Left lung (tissue), 10 donors: ENCODE data around the gene SLC2A1. TPM values are rescaled to one million over a fixed set of nuclear protein-coding genes. Genes with fewer than 3 reads are reported as not detected.
A peak's percentile ranks its signal among the peaks of the same experiment; 100 is the strongest.

ENCODE experiments used
- ATAC-seq: fragments of 200-7000 bp; cut with Tn5 transposase; one replicate; pipeline ENCODE4 v1.9.1; 2020; ENCODE audit warnings: moderate library complexity
- DNase-seq, 4 donors: peaks; one replicate each; pipeline ENCODE4 v3.0.0-alpha.2; 2013 to 2020
- H3K27ac ChIP-seq, 2 donors: fragments of 200-600 bp; sonication (generic) in 1 of 2; one replicate each; pipeline versions ENCODE4 v1.5.0 to v1.8.0; 2020 to 2021
- H3K27me3 ChIP-seq, 2 donors: fragments of 200-600 bp; sonication (generic) in 1 of 2; one replicate each; pipeline versions ENCODE4 v1.5.0 to v1.8.0; 2020 to 2021
- H3K36me3 ChIP-seq, 2 donors: fragments of 200-600 bp; sonication (generic) in 1 of 2; one replicate each; pipeline versions ENCODE4 v1.5.0 to v1.8.0; 2020 to 2021
- H3K4me1 ChIP-seq, 2 donors: fragments of 200-600 bp; one replicate each; pipeline ENCODE4 v1.8.0; 2021
- H3K4me3 ChIP-seq, 2 donors: fragments of 200-600 bp; sonication (generic) in 1 of 2; one replicate each; pipeline versions ENCODE4 v1.5.0 to v1.8.0; 2020 to 2021; ENCODE audit warnings: mild to moderate bottlenecking in 1 of 2
- H3K9me3 ChIP-seq, 2 donors: fragments of 200-600 bp; sonication (generic) in 1 of 2; one replicate each; pipeline versions ENCODE4 v1.5.0 to v1.8.0; 2020 to 2021
- intact Hi-C, 2 donors: fragments of 100-400 bp; cut with DNase I; formaldehyde crosslinking; loops; one replicate each; pipeline versions ENCODE4 v1.11.2 to v1.14.2; 2022
- polyA plus RNA-seq, 6 donors: library from polyadenylated mRNA; unstranded; fragments of 120-200 nt; gene quantifications; one replicate each; pipeline ENCODE4 v1.2.1, GENCODE V29; 2013; ENCODE audit not compliant: insufficient read length in 6 of 6
- total RNA-seq, 2 donors: library from RNA; stranded (reverse); fragmentation: NEBNext Ultra II Directional; extraction: Animal tissue kit (Norgen Biotek cat#: 25700); gene quantifications; one replicate each; pipeline ENCODE4 v1.2.1, GENCODE V29; 2021
- TF ChIP-seq, protein P1 (sequence below), 2 donors: fragments of 200-600 bp; sonication (generic) in 1 of 2; IDR thresholded peaks; one replicate each; pipeline versions ENCODE4 v1.5.0 to v1.8.0; 2021; ENCODE audit warnings: antibody characterized with exemption in 2 of 2
- donor health status: DM: no; HTN: yes; CAD: no.
- donor health status: DM: no; HTN: no; CAD: no.

The SLC2A1 gene
- total and polyA plus RNA-seq, 8 donors, result 10.5 to 109 (median 48.0) TPM

DNA sequence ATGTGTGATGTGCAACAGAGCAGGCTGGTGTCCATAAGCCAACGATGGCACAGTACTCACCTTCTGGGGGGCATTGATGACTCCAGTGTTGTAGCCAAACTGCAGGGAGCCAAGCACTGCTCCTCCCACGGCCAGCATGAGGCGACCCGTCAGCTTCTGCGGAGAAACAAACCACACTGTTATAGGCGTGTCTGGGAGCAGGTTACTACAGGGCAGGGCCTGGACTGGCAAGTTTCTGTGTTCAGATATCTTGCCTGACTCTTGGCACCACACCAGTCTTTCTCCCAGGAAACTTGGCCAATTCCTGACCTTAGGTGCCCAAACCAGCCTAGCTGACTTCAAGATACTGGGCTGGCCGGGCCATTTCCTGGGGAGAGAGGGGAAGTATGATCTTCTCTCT, 15.5 kb downstream of the SLC2A1 start:
- Histone ChIP-seq H3K4me1 (peaks cover 54 to 74% of the 10 kb centered on the region in 2 donors), H3K36me3 (no peaks in the 10 kb centered on the region), H3K27me3 (no peaks in the 10 kb centered on the region), H3K4me3 (no peak overlapping the region), H3K9me3 (no peaks in the 10 kb centered on the region), H3K27ac (peak overlapping the region; percentile 34 to 35)
- ATAC-seq, result peak; percentile 71
- peak in 3 of 4 donors; percentile 64 to 82 (median 66) for DNase-seq
- TF ChIP-seq, protein P1, sequence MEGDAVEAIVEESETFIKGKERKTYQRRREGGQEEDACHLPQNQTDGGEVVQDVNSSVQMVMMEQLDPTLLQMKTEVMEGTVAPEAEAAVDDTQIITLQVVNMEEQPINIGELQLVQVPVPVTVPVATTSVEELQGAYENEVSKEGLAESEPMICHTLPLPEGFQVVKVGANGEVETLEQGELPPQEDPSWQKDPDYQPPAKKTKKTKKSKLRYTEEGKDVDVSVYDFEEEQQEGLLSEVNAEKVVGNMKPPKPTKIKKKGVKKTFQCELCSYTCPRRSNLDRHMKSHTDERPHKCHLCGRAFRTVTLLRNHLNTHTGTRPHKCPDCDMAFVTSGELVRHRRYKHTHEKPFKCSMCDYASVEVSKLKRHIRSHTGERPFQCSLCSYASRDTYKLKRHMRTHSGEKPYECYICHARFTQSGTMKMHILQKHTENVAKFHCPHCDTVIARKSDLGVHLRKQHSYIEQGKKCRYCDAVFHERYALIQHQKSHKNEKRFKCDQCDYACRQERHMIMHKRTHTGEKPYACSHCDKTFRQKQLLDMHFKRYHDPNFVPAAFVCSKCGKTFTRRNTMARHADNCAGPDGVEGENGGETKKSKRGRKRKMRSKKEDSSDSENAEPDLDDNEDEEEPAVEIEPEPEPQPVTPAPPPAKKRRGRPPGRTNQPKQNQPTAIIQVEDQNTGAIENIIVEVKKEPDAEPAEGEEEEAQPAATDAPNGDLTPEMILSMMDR (IDR thresholded peaks at IDR 0.05), result no peak
- intact Hi-C loops, result no loop called here

DNA sequence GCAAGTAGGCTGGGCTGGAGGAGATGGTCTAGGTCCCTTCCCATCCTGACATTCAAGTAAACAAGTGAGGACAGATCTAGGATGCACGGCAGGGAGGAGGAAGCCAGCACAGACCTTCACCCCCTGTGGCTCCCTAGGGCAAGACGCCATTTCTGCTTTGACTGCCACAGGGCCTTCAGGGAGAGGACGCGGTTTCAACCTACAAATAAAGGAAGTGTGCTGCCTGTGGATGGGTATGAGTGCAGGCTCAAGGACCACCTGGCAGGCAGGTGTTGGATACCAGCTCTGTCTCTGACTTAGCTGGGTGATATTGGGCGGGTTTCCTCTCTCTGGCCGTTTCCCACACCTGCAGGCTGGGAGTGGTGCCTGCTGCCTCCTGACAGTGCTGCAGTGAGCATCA, 16.2 kb downstream of the SLC2A1 start:
- no peak for ATAC-seq
- intact Hi-C loops, result no loop called here
- Histone ChIP-seq H3K4me1 (peaks cover 58 to 81% of the 10 kb centered on the region in 2 donors), H3K36me3 (no peaks in the 10 kb centered on the region), H3K27me3 (no peaks in the 10 kb centered on the region), H3K4me3 (no peak overlapping the region), H3K27ac (peak overlapping the region in 1 of 2 donors; percentile 35), H3K9me3 (no peaks in the 10 kb centered on the region)
- no peak for DNase-seq
- TF ChIP-seq, protein P1 (IDR thresholded peaks at IDR 0.05), result no peak

DNA sequence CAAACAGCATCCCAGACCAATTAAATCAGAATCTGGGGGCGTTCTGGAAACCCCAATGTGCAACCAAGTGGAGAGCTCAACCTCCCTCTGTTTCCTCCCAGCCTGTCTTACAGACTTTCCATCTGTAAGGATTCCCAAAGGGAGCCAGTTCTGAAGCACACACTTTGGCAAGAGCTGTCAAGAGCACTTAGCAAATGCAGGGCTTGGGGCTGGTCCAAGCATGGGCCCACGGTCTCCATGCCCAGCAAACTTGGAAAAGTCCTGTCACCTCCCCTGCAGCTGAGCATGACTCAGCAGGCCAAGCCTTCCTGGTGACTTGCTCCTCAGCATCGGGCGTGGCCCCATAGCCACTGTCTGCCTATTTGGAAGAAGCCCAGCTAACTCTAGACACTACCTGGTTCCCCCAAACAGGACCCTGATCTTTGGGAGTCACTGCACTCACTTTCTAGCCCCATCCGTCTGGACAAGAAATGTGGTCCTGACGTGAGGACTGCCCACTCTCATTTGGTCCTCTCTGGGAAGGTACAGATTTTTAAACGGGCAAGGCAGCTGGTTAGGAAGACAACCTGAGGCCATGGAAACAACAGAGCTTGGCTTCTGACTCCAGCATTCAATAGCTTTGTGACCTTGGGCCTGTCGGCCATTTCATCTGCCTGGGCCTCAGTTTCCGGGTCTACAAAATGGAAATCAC, 16.9 kb downstream of the SLC2A1 start:
- Histone ChIP-seq H3K27me3 (no peaks in the 10 kb centered on the region), H3K27ac (peak overlapping the region; percentile 35 to 58), H3K9me3 (no peaks in the 10 kb centered on the region), H3K4me1 (peaks cover 65 to 87% of the 10 kb centered on the region in 2 donors), H3K4me3 (no peak overlapping the region), H3K36me3 (no peaks in the 10 kb centered on the region)
- intact Hi-C loops, result no loop called here
- TF ChIP-seq, protein P1 (IDR thresholded peaks at IDR 0.05), result no peak
- ATAC-seq (peak; percentile 70), DNase-seq (peak in 3 of 4 donors; percentile 65 to 92 (median 90))

DNA sequence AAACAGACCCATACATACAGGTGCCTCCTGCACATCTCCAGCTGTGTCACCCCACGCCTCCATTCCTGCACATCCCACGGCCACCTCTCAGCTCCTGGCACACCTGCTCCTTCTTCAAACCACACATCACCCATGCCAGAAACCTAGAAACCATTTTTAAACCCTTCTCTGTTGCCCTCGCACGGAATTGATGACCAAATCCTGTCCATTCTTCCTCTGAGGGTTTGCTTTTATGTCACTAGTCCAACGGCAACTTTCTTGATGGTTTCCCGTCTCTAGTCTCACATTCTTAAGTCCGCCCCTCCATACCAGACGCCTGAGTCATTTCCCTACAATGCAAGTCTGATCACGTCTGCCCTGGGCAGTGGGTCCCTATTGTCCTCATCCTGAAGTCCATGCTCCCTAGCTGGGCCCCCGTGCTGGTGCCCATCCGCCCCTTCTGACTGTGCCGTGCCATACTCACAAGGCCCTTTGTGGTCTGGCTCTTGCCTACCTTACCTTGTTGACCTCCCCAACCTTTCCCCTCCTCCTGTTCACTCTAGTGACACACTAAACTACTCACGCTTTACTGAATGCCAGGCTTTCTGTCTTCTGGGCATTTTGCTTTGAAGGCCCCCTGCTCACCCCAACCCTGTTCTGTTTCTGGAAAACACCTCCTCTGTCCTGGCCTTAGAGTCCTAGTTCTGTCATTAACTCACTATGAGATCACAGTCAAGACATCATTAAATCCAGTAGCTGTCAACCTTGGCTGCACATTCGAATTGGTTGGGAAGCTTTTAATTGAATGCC, 17.6 kb downstream of the SLC2A1 start:
- no peaks in the 10 kb centered on the region for H3K27me3 ChIP-seq
- intact Hi-C loops, result no loop called here
- H3K27ac ChIP-seq, result peak overlapping the region; percentile 35 to 58
- H3K9me3 ChIP-seq, result no peaks in the 10 kb centered on the region
- no peaks in the 10 kb centered on the region for H3K36me3 ChIP-seq
- no peak overlapping the region for H3K4me3 ChIP-seq
- H3K4me1 ChIP-seq, result peaks cover 72 to 95% of the 10 kb centered on the region in 2 donors
- TF ChIP-seq, protein P1 (IDR thresholded peaks at IDR 0.05), result no peak
- DNase-seq, result peak in 1 of 4 donors; percentile 74
- ATAC-seq, result peak; percentile 50
